ENCODE measurements around the gene OTOF.

- TF ChIP-seq, protein P1, sequence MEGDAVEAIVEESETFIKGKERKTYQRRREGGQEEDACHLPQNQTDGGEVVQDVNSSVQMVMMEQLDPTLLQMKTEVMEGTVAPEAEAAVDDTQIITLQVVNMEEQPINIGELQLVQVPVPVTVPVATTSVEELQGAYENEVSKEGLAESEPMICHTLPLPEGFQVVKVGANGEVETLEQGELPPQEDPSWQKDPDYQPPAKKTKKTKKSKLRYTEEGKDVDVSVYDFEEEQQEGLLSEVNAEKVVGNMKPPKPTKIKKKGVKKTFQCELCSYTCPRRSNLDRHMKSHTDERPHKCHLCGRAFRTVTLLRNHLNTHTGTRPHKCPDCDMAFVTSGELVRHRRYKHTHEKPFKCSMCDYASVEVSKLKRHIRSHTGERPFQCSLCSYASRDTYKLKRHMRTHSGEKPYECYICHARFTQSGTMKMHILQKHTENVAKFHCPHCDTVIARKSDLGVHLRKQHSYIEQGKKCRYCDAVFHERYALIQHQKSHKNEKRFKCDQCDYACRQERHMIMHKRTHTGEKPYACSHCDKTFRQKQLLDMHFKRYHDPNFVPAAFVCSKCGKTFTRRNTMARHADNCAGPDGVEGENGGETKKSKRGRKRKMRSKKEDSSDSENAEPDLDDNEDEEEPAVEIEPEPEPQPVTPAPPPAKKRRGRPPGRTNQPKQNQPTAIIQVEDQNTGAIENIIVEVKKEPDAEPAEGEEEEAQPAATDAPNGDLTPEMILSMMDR (IDR thresholded peaks at IDR 0.05) = no peak
- no peak for TF ChIP-seq POLR2A (IDR thresholded peaks at IDR 0.05)
Measured at GRCh38 chr2:26480566-26481423, 2.9 kb upstream of the OTOF start.
